Stomach (tissue), 9 donors: ENCODE results near the gene MTMR1. TPM values are rescaled to one million over a fixed set of nuclear protein-coding genes. Genes with fewer than 3 reads are reported as not detected.

ENCODE experiments used
- DNase-seq, 2 donors: peaks; one replicate each; pipeline versions ENCODE4 v3.0.0 to v3.0.0-alpha.2; 2013 to 2019
- H3K27ac ChIP-seq, 5 donors: fragments of 200-600 bp in 4 of 5; sonication (generic) in 4 of 5; one replicate each; pipeline ENCODE4 v1.5.1; 2013 to 2019; ENCODE audit warnings: mild to moderate bottlenecking in 1 of 5, moderate library complexity in 1 of 5
- H3K27me3 ChIP-seq, 3 donors: fragments of 200-600 bp; sonication (generic); one replicate each; pipeline ENCODE4 v1.5.1; 2017 to 2019; ENCODE audit warnings: mixed run types in 1 of 3
- H3K36me3 ChIP-seq, 4 donors: fragments of 200-600 bp; sonication (generic); 1 replicate in 3 of 4; 2 replicates in 1 of 4; pipeline ENCODE4 v1.5.1; 2016 to 2019
- H3K4me1 ChIP-seq, 4 donors: fragments of 200-600 bp; sonication (generic); one replicate each; pipeline ENCODE4 v1.5.1; 2016 to 2019
- H3K4me3 ChIP-seq, 4 donors: fragments of 200-600 bp; sonication (generic) in 3 of 4; one replicate each; pipeline ENCODE4 v1.5.1; 2016 to 2019; ENCODE audit warnings: mild to moderate bottlenecking in 1 of 4
- H3K9me3 ChIP-seq, 4 donors: fragments of 200-600 bp; sonication (generic); one replicate each; pipeline ENCODE4 v1.5.1; 2016 to 2019
- CTCF ChIP-seq, 7 experiments: fragments of 450-650 bp in 4 of 7; fragments of 200-600 bp in 3 of 7; sonication (generic) in 3 of 7; IDR thresholded peaks; one replicate each; pipeline ENCODE4 v1.5.1; 2016 to 2019; ENCODE audit warnings: antibody characterized with exemption in 7 of 7, control low read depth in 2 of 7, mild to moderate bottlenecking in 1 of 7
- EP300 ChIP-seq: sonication (generic); formaldehyde crosslinking; IDR thresholded peaks from one replicate; pipeline ENCODE4 v1.6.1; 2017; ENCODE audit warnings: antibody characterized with exemption
- POLR2A ChIP-seq, 4 donors: fragments of 450-650 bp; IDR thresholded peaks; one replicate each; pipeline ENCODE4 v1.6.1; 2016; ENCODE audit warnings: antibody characterized with exemption in 4 of 4, control low read depth in 2 of 4, mild to moderate bottlenecking in 1 of 4, moderate library complexity in 1 of 4
- POLR2AphosphoS5 ChIP-seq, 3 donors: sonication (generic); formaldehyde crosslinking; IDR thresholded peaks; one replicate each; pipeline ENCODE4 v1.6.1; 2016; ENCODE audit warnings: antibody characterized with exemption in 3 of 3
- WGBS, 5 donors: extraction: QIAGEN DNeasy Blood & Tissue Kit in 3 of 5; methylation state at CpG; one replicate each; pipeline versions ENCODE4 v1.1.5 to v1.1.7; 2013 to 2018; 5-methylcytosine and 5-hydroxymethylcytosine counted together
- intact Hi-C: fragments of 100-400 bp; cut with DNase I; formaldehyde crosslinking; loops from one replicate; pipeline ENCODE4 v1.15.1; 2023; ENCODE audit warnings: low total_unique reads
- polyA plus RNA-seq, 3 donors: library from polyadenylated mRNA; stranded (reverse); fragments of 200-250 nt; gene quantifications; one replicate each; pipeline ENCODE4 v1.2.3, GENCODE V29; 2013
- total RNA-seq, 5 donors: library from RNA; depleted of rRNA; stranded (reverse); fragments of >200 nt; gene quantifications; one replicate each; pipeline versions ENCODE4 v1.1.0 to v1.2.3, GENCODE V29; 2014 to 2016
- donor health status: healthy with polysubstance abuse.
- donor health status: Bipolar disorder and iron deficiency.
- donor health status: healthy.

MTMR1 gene
- total and polyA plus RNA-seq, 8 donors: 4.7 to 36.4 (median 8.0) TPM

DNA sequence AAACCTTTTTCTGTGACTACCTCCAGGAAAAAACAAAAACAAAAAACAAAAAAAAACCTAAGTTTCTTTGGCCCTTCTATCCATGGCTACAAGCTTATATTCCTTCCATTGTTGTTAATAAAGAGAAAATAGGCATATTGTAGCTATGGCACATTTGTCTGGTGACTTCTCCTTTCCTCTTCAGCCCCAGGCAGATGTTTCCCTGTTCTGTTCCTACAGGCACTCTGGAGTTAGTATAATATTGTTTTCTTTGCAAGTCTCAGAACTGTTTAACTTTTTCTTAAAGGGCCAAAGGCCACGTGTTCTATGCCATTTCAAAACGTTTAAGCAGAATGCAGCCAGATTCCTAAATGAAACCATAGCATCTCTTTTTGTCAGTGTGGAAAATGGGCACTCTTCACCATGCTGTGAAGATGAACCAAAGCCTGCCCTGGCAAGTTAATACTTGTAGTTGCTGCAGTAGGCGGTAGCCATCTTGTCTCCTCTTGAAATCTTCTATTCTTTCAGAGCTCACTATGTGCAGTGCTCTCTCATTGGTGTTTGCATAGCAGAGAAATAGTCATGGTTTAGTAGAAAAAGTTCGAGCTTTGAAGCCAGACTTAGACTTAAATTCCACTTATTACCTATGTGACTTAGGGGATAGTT is 44.8 kb upstream of the MTMR1 start:
- Histone ChIP-seq H3K27ac (no peak overlapping the region), H3K36me3 (peaks cover 0 to 29% (median 14%) of the 10 kb centered on the region in 4 donors), H3K27me3 (no peaks in the 10 kb centered on the region), H3K4me3 (no peak overlapping the region), H3K9me3 (no peaks in the 10 kb centered on the region), H3K4me1 (peaks cover 0 to 5% (median 0%) of the 10 kb centered on the region in 4 donors)
- DNase-seq: no peak
- 55 to 83% (median 75%) methylated on average over 4 of the region's 4 CpGs for WGBS, 5 donors
- intact Hi-C loops: no loop called here
- TF ChIP-seq CTCF (IDR thresholded peaks at IDR 0.05) (no peak), POLR2AphosphoS5 (IDR thresholded peaks at IDR 0.05) (no peak), EP300 (no peak), POLR2A (IDR thresholded peaks at IDR 0.05) (no peak)

DNA sequence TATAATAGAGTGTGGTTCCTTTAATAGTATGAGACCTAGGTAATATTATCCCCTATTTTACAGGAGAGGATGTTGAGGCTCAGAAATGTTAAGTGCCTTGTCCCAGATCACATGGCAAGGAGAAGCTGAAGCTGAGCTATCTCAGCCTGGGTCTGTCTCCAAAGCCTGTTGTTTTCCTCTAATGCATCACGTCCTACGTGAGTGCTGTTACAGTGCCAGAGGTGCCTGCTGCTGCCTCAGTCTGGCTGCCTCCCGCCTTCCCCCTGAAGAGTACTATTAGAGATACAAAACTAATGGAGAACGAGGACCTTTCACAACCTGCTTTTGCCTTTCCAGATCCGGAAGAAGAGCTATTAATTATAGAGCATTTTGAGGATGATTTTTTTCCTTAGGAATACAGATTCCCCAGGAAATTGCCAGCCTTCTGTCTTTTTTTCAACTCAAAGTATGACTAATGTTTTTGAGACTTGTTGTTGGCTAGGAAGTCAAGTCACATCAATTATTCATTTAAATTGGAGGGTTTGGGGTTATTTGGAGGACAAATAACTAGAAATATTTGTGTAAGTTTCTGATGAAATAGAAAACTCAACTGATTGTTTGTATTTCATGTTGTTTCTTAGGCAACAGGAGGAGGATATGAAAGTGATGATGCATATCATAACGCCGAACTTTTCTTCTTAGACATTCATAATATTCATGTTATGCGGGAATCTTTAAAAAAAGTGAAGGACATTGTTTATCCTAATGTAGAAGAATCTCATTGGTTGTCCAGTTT is 43.9 kb upstream of the MTMR1 start:
- peaks cover 0 to 5% (median 0%) of the 10 kb centered on the region in 4 donors for H3K4me1 ChIP-seq
- DNase-seq: peak in 1 of 2 donors; percentile 62
- intact Hi-C loops: no loop called here
- no peak overlapping the region for H3K27ac ChIP-seq
- no peaks in the 10 kb centered on the region for H3K27me3 ChIP-seq
- H3K4me3 ChIP-seq: no peak overlapping the region
- H3K36me3 ChIP-seq: peaks cover 0 to 33% (median 15%) of the 10 kb centered on the region in 4 donors
- 55 to 77% (median 73%) methylated on average over 7 to 8 of the region's 8 CpGs for WGBS, 5 donors
- TF ChIP-seq CTCF (IDR thresholded peaks at IDR 0.05): no peak
- no peak for TF ChIP-seq EP300
- no peak for TF ChIP-seq POLR2A (IDR thresholded peaks at IDR 0.05)
- no peak for TF ChIP-seq POLR2AphosphoS5 (IDR thresholded peaks at IDR 0.05)
- no peaks in the 10 kb centered on the region for H3K9me3 ChIP-seq

DNA sequence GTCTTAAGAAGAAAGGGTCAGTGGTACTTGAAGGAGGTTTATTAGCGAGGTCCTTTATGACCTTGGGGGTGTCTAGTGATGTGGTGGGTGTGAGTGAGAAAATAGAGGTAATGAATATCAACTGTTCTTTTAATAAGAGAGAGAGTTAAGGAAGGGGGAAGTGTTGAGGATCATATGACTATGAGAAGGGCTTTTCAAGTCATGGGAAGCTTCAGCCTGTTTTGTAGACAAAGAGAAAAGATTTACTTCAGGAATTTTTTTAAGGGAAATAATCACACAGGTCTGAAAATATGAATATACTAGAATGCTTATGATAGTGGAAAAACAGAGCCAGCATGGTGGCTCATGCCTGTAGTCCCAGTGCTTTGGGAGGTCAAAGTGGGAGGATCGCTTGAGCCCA is 41.3 kb upstream of the MTMR1 start:
- intact Hi-C loops: no loop called here

More for the DNA sequence above, 41.3 kb upstream of the MTMR1 start:
- 79 to 100% (median 94%) methylated on average over 2 of the region's 2 CpGs for WGBS, 5 donors
- Histone ChIP-seq H3K27ac (no peak overlapping the region), H3K36me3 (peaks cover 0 to 13% (median 3%) of the 10 kb centered on the region in 4 donors), H3K4me3 (no peak overlapping the region), H3K27me3 (no peaks in the 10 kb centered on the region), H3K9me3 (no peaks in the 10 kb centered on the region), H3K4me1 (peaks cover 0 to 5% (median 0%) of the 10 kb centered on the region in 4 donors)
- no peak for DNase-seq
- TF ChIP-seq POLR2A (IDR thresholded peaks at IDR 0.05): no peak
- no peak for TF ChIP-seq POLR2AphosphoS5 (IDR thresholded peaks at IDR 0.05)
- TF ChIP-seq EP300: no peak
- no peak for TF ChIP-seq CTCF (IDR thresholded peaks at IDR 0.05)
